HepG2 (cell line): Measurements from ENCODE around the gene KIFC1. TPM values are rescaled to one million over a fixed set of nuclear protein-coding genes. Genes with fewer than 3 reads are reported as not detected.

Source experiments
- ADNP ChIP-seq: sonication (generic); formaldehyde crosslinking; IDR thresholded peaks from 2 replicates; pipeline ENCODE4 v1.4.0; 2020; ENCODE audit warnings: missing genetic modification reagents
- ATF3 ChIP-seq: sonication (generic); formaldehyde crosslinking; IDR thresholded peaks from 2 replicates; pipeline ENCODE4 v1.4.0; 2020; ENCODE audit warnings: missing genetic modification reagents
- ATF7-NPFF ChIP-seq: sonication (generic); formaldehyde crosslinking; IDR thresholded peaks from 2 replicates; pipeline ENCODE4 v1.8.1; 2023; ENCODE audit warnings: mild to moderate bottlenecking, low read depth, missing genetic modification reagents, moderate library complexity
- DZIP1 ChIP-seq: sonication (generic); formaldehyde crosslinking; IDR thresholded peaks from 2 replicates; pipeline ENCODE4 v1.5.0; 2020; ENCODE audit warnings: mild to moderate bottlenecking, missing genetic modification reagents
- ELK4 ChIP-seq: sonication (generic); formaldehyde crosslinking; IDR thresholded peaks from 2 replicates; pipeline ENCODE4 v1.9.0; 2021; ENCODE audit warnings: missing genetic modification reagents, borderline replicate concordance
- GABPA ChIP-seq, 2 experiments: IDR thresholded peaks; 2 replicates each; pipeline ENCODE4 v1.6.1; 2011 to 2016; ENCODE audit warnings: low read depth in 2 of 2, low read length in 1 of 2, missing biosample characterization in 1 of 2, missing genetic modification characterization in 1 of 2
- GMEB1 ChIP-seq: sonication (generic); formaldehyde crosslinking; IDR thresholded peaks from 2 replicates; pipeline ENCODE4 v1.5.1; 2020; ENCODE audit warnings: missing genetic modification reagents, mild to moderate bottlenecking, borderline replicate concordance
- HDAC6 ChIP-seq: fragments of 200-600 bp; sonication (generic); IDR thresholded peaks from 2 replicates; pipeline ENCODE4 v1.7.0; 2017; ENCODE audit warnings: mild to moderate bottlenecking, antibody characterized with exemption, low read length, low read depth
- HNRNPL ChIP-seq: fragments of 200-400 bp; formaldehyde crosslinking; IDR thresholded peaks from 2 replicates; pipeline ENCODE4 v1.6.1; 2017; ENCODE audit warnings: mild to moderate bottlenecking, low read depth, low read length
- HNRNPLL ChIP-seq: fragments of 200-400 bp; formaldehyde crosslinking; IDR thresholded peaks from 2 replicates; pipeline ENCODE4 v1.6.1; 2017; ENCODE audit warnings: mild to moderate bottlenecking, low read depth, low read length; ENCODE audit not compliant: poor library complexity, severe bottlenecking
- MYC ChIP-seq: sonication (generic); formaldehyde crosslinking; IDR thresholded peaks from 2 replicates; pipeline ENCODE4 v1.9.0; 2021; ENCODE audit warnings: missing genetic modification reagents, borderline replicate concordance
- NR2F6 ChIP-seq, 2 experiments: IDR thresholded peaks; 2 replicates each; pipeline ENCODE4 v1.6.1; 2016; ENCODE audit warnings: antibody characterized with exemption in 1 of 2, mild to moderate bottlenecking in 1 of 2
- PHF8 ChIP-seq: sonication (generic); formaldehyde crosslinking; IDR thresholded peaks from 2 replicates; pipeline ENCODE4 v1.5.0; 2020; ENCODE audit warnings: missing genetic modification reagents
- SP5 ChIP-seq: IDR thresholded peaks from 2 replicates; pipeline ENCODE4 v1.6.1; 2016; ENCODE audit warnings: low read depth, borderline replicate concordance
- TFE3 ChIP-seq: IDR thresholded peaks from 2 replicates; pipeline ENCODE4 v1.6.1; 2016
- YY1 ChIP-seq: IDR thresholded peaks from 2 replicates; pipeline ENCODE4 v1.6.1; 2011; ENCODE audit warnings: low read length, low read depth, moderate library complexity, mild to moderate bottlenecking; ENCODE audit not compliant: insufficient read depth, insufficient replicate concordance
- ZBTB25 ChIP-seq: IDR thresholded peaks from 2 replicates; pipeline ENCODE4 v1.6.1; 2018; ENCODE audit warnings: missing genetic modification reagents
- ZNF124 ChIP-seq: sonication (generic); formaldehyde crosslinking; IDR thresholded peaks from 2 replicates; pipeline ENCODE4 v1.4.0; 2020; ENCODE audit warnings: missing genetic modification reagents
- polyA plus RNA-seq, 8 experiments: library from polyadenylated mRNA; depleted of rRNA in 3 of 8; stranded (reverse) in 7 of 8; unstranded in 1 of 8; fragments of >200 nt; fragmentation: Illumina TruSeq in 4 of 8; extraction: Trizol in 4 of 8; gene quantifications; 2 replicates each; pipeline versions ENCODE4 v1.2.1 to v1.2.3, GENCODE V29; 2011 to 2016; ENCODE audit warnings: low read depth in 4 of 8, missing spikeins in 1 of 8, mixed read lengths in 1 of 8; ENCODE audit not compliant: insufficient read depth in 1 of 8
- total RNA-seq, 5 experiments: library from RNA; depleted of rRNA; stranded (reverse); fragments of >200 nt; fragmentation: Illumina TruSeq; extraction: Trizol; gene quantifications; 2 replicates each; pipeline ENCODE4 v1.2.3, GENCODE V29; 2016; ENCODE audit warnings: low read depth in 1 of 5

The KIFC1 gene
- total and polyA plus RNA-seq, 2 of the 13 experiments (the other 11 are each of a cell fraction or from before 2014, with no cell fraction given), result 25.0 to 45.5 TPM

- TF ChIP-seq DZIP1 (CRISPR knock-in tag) (no peak), ATF7-NPFF (CRISPR knock-in tag) (peak; percentile 65; the same call in 1 of the 2 replicates), GMEB1 (CRISPR knock-in tag) (no peak), MYC (peak; percentile 95), NR2F6 (IDR thresholded peaks at IDR 0.05) (no peak), NR2F6 (CRISPR knock-in tag; IDR thresholded peaks at IDR 0.05) (peak; percentile 7; the same call in 1 of the 2 replicates), ELK4 (CRISPR knock-in tag) (no peak), YY1 (peak; percentile 57), HDAC6 (no peak), TFE3 (CRISPR knock-in tag) (peak; percentile 77; the same call in 1 of the 2 replicates), SP5 (CRISPR knock-in tag) (peak; percentile 70; the same call in 1 of the 2 replicates), ZNF124 (CRISPR knock-in tag) (0 out of 2 replicates have a peak, but pooled peaks have one; percentile 21), GABPA (IDR thresholded peaks at IDR 0.05; ENCODE audit: low read depth, low read length) (no peak; the same call in 1 of the 2 replicates), GABPA (CRISPR knock-in tag; IDR thresholded peaks at IDR 0.05; ENCODE audit: low read depth) (peak; percentile 27; the same call in 1 of the 2 replicates), ZBTB25 (peak; percentile 98), HNRNPLL (no peak), ADNP (CRISPR knock-in tag) (no peak), HNRNPL (no peak), PHF8 (peak; percentile 69), ATF3 (CRISPR knock-in tag) (0 out of 2 replicates have a peak, but pooled peaks have one; percentile 18)
These were observed 34.3 kb downstream of the KIFC1 start (continued) for GRCh38 chr6:33425668-33426577.
